GM21360 (cell line): ENCODE data around the gene RTN4RL2.

Source experiments
- ATAC-seq: cut with Tn5 transposase; IDR thresholded peaks from one replicate; pipeline ENCODE4 v1.9.1; 2021; ENCODE audit warnings: mild to moderate bottlenecking, moderate library complexity; ENCODE audit not compliant: unreplicated experiment

The RTN4RL2 gene

GRCh38 chr11:57460022-57460757 lies at the start of gene RTN4RL2:
RTN4RL2 (plus strand) TSS chr11:57460528; CDS start chr11:57460866, 338 bp downstream.
- peak; percentile 41 for ATAC-seq

- ATAC-seq, result no peak
Observed at GRCh38 chr11:57413681-57414080, 46.6 kb upstream of the RTN4RL2 start.

- no peak for ATAC-seq
Observed at GRCh38 chr11:57414612-57415212, 45.6 kb upstream of the RTN4RL2 start.

GRCh38 chr11:57416436-57416835 lies 43.9 kb upstream of the RTN4RL2 start:
- no peak for ATAC-seq

- no peak for ATAC-seq
Observed at GRCh38 chr11:57417056-57417455, 43.3 kb upstream of the RTN4RL2 start.

GRCh38 chr11:57418131-57418530 lies 42.2 kb upstream of the RTN4RL2 start:
- ATAC-seq, result no peak

- no peak for ATAC-seq
Observed at GRCh38 chr11:57419146-57419545, 41.2 kb upstream of the RTN4RL2 start.

- no peak for ATAC-seq
Observed at GRCh38 chr11:57421066-57421465, 39.3 kb upstream of the RTN4RL2 start.

- ATAC-seq, result no peak
Observed at GRCh38 chr11:57421805-57422204, 38.5 kb upstream of the RTN4RL2 start.

- no peak for ATAC-seq
Observed at GRCh38 chr11:57422669-57423068, 37.7 kb upstream of the RTN4RL2 start.

GRCh38 chr11:57424137-57424791 lies 36.1 kb upstream of the RTN4RL2 start:
- no peak for ATAC-seq

- ATAC-seq, result peak; percentile 91
Observed at GRCh38 chr11:57424792-57425564, 35.4 kb upstream of the RTN4RL2 start.

- no peak for ATAC-seq
Observed at GRCh38 chr11:57425565-57426438, 34.5 kb upstream of the RTN4RL2 start.

GRCh38 chr11:57426439-57426928 lies 33.8 kb upstream of the RTN4RL2 start:
- peak; percentile 0 for ATAC-seq

- ATAC-seq, result peak; percentile 61
Observed at GRCh38 chr11:57426929-57427726, 33.2 kb upstream of the RTN4RL2 start, which contains the start of gene SLC43A3. SLC43A3 (minus strand) TSS chr11:57427121; CDS start chr11:57426172, 949 bp downstream.

- no peak for ATAC-seq
Observed at GRCh38 chr11:57427727-57428082, 32.6 kb upstream of the RTN4RL2 start.

GRCh38 chr11:57428643-57429042 lies 31.7 kb upstream of the RTN4RL2 start:
- ATAC-seq, result no peak

- no peak for ATAC-seq
Observed at GRCh38 chr11:57429946-57430345, 30.4 kb upstream of the RTN4RL2 start.

GRCh38 chr11:57430952-57431351 lies 29.4 kb upstream of the RTN4RL2 start:
- ATAC-seq, result no peak
